ENCODE measurements around the gene TOR2A. TPM values are rescaled to one million over a fixed set of nuclear protein-coding genes. Genes with fewer than 3 reads are reported as not detected.
A peak's percentile ranks its signal among the peaks of the same experiment; 100 is the strongest.

Gene TOR2A
- total and polyA plus RNA-seq, 4 donors, result 8.8 to 30.8 (median 16.9) TPM

DNA sequence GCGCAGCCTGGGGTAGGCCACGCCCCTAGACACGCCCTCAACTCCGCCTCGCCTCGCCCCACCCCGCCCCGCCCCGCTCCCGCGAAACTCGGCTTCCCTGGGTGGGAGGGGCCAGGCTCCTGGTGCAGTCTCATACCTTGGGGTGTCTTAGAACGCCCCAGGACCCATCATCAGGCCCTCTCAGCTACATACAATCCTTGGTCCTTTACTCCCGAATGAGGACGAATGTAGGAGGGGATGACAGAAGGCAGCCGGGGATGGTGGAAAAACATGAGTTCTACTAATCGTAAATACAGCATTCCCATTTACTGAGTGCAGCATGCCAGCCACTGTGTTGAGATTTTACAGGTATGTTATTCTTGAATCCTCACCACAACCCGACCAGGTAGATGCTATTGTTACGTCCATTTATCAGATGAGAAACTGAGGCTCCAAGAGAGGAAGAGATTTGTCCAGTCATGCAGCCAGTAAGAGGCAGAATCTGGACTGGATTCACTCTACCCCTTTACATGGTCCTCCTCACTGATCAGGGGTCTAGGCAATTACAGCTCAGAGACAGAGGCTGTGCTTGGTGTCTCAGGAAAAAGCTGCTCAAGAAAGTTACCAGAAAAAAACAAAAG is 36.6 kb upstream of the TOR2A start:
- DNase-seq (no peak), ATAC-seq (ENCODE audit: insufficient read depth, low FRiP score) (no peak)
- no peaks in the 10 kb centered on the region for H3K9me3 ChIP-seq (ENCODE audit: control insufficient read depth in 4 of 4, insufficient read depth in 3 of 4, low read length in 3 of 4)
- peak overlapping the region in 1 of 2 donors; percentile 82 for H3K27ac ChIP-seq (ENCODE audit: low read depth in 1 of 2, low read length in 1 of 2)
- H3K36me3 ChIP-seq (ENCODE audit: control insufficient read depth in 4 of 4, insufficient read depth in 4 of 4, low read length in 4 of 4), result peaks cover 0 to 8% (median under 1%) of the 10 kb centered on the region in 4 donors
- H3K27me3 ChIP-seq (ENCODE audit: control insufficient read depth in 3 of 3, insufficient read depth in 3 of 3, low read length in 2 of 3), result no peaks in the 10 kb centered on the region
- TF ChIP-seq, protein P1, sequence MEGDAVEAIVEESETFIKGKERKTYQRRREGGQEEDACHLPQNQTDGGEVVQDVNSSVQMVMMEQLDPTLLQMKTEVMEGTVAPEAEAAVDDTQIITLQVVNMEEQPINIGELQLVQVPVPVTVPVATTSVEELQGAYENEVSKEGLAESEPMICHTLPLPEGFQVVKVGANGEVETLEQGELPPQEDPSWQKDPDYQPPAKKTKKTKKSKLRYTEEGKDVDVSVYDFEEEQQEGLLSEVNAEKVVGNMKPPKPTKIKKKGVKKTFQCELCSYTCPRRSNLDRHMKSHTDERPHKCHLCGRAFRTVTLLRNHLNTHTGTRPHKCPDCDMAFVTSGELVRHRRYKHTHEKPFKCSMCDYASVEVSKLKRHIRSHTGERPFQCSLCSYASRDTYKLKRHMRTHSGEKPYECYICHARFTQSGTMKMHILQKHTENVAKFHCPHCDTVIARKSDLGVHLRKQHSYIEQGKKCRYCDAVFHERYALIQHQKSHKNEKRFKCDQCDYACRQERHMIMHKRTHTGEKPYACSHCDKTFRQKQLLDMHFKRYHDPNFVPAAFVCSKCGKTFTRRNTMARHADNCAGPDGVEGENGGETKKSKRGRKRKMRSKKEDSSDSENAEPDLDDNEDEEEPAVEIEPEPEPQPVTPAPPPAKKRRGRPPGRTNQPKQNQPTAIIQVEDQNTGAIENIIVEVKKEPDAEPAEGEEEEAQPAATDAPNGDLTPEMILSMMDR (IDR thresholded peaks at IDR 0.05; ENCODE audit: control extremely low read depth, extremely low read depth), result no peak
- peak overlapping the region in 1 of 2 donors; percentile 47 for H3K9ac ChIP-seq (ENCODE audit: insufficient read depth in 1 of 2, low read length in 2 of 2)
- peaks cover 0 to 21% (median 4%) of the 10 kb centered on the region in 5 donors for H3K4me1 ChIP-seq (ENCODE audit: control insufficient read depth in 5 of 5, insufficient read depth in 5 of 5, low read length in 5 of 5)
- no peak overlapping the region for H3K4me3 ChIP-seq
- 7 to 14% methylated on average over 14 to 19 of the region's 19 CpGs for WGBS, 2 donors

DNA sequence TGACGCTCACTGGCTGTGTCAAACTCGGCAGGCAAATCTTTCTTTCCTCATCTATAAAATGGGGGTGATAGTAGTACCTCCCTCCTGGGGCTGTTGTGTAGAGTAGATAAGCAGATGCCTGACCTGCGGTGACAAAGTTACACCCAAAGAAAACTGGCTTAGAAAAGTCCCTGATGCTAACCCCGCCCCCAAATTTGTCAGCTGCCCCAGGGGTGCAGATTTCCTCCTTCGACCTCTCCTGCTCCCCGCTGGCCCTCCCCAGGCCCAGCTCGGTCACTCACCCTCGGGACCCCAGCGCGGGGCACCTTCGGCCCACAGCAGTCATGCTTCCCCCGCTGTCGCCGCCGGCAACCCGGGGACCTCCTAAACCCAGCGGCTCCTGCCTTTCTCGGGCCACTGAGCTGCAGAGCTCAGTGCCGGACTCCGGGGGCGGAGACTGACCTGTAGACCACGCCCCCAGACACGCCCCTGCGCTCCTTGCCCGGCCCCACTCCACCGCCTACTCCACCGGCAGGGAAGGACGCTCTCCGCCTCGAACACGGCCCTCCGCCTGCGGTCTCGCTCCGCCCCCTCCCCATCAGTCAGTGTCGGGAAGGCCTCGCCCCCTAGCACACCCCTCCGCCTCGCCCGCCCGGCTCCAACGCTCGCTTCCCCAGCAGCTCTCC is 35.9 kb upstream of the TOR2A start:
- H3K4me1 ChIP-seq (ENCODE audit: control insufficient read depth in 5 of 5, insufficient read depth in 5 of 5, low read length in 5 of 5), result peaks cover 0 to 21% (median 4%) of the 10 kb centered on the region in 5 donors
- 1 to 2% methylated on average over 30 to 43 of the region's 43 CpGs for WGBS, 2 donors
- peak overlapping the region; percentile 41 for H3K4me3 ChIP-seq
- DNase-seq (peak; percentile 99), ATAC-seq (ENCODE audit: insufficient read depth, low FRiP score) (peak; percentile 98)
- no peaks in the 10 kb centered on the region for H3K27me3 ChIP-seq (ENCODE audit: control insufficient read depth in 3 of 3, insufficient read depth in 3 of 3, low read length in 2 of 3)
- peak overlapping the region; percentile 9 to 82 for H3K27ac ChIP-seq (ENCODE audit: low read depth in 1 of 2, low read length in 1 of 2)
- H3K36me3 ChIP-seq (ENCODE audit: control insufficient read depth in 4 of 4, insufficient read depth in 4 of 4, low read length in 4 of 4), result peaks cover 0 to 10% (median under 1%) of the 10 kb centered on the region in 4 donors
- H3K9ac ChIP-seq (ENCODE audit: insufficient read depth in 1 of 2, low read length in 2 of 2), result no peak overlapping the region
- no peaks in the 10 kb centered on the region for H3K9me3 ChIP-seq (ENCODE audit: control insufficient read depth in 4 of 4, insufficient read depth in 3 of 4, low read length in 3 of 4)
- TF ChIP-seq, protein P1 (IDR thresholded peaks at IDR 0.05; ENCODE audit: control extremely low read depth, extremely low read depth), result no peak

DNA sequence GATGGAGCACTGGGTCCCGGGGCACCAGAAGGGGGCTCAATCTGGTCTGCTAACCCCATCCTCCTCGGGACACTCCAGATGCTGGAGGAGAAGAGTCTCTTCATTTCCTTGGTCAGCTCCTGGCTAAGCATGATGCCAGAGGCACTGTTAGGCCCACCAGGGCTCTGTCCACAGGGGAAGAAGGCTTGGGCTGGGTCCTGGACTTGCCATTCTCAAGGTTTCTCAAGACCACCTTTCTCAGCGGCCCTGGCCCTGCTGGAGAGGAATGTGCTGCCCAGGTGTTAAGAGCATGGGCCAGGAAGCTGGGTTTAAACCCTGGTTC is 35.5 kb upstream of the TOR2A start:
- no peak overlapping the region for H3K9ac ChIP-seq (ENCODE audit: insufficient read depth in 1 of 2, low read length in 2 of 2)
- DNase-seq, result no peak
- H3K27me3 ChIP-seq (ENCODE audit: control insufficient read depth in 3 of 3, insufficient read depth in 3 of 3, low read length in 2 of 3), result no peaks in the 10 kb centered on the region
- H3K9me3 ChIP-seq (ENCODE audit: control insufficient read depth in 4 of 4, insufficient read depth in 3 of 4, low read length in 3 of 4), result no peaks in the 10 kb centered on the region
- TF ChIP-seq, protein P1 (IDR thresholded peaks at IDR 0.05; ENCODE audit: control extremely low read depth, extremely low read depth), result no peak
- peaks cover 0 to 12% (median under 1%) of the 10 kb centered on the region in 4 donors for H3K36me3 ChIP-seq (ENCODE audit: control insufficient read depth in 4 of 4, insufficient read depth in 4 of 4, low read length in 4 of 4)
- ATAC-seq (ENCODE audit: insufficient read depth, low FRiP score), result no peak
- peaks cover 0 to 21% (median 4%) of the 10 kb centered on the region in 5 donors for H3K4me1 ChIP-seq (ENCODE audit: control insufficient read depth in 5 of 5, insufficient read depth in 5 of 5, low read length in 5 of 5)
- H3K27ac ChIP-seq (ENCODE audit: low read depth in 1 of 2, low read length in 1 of 2), result peak overlapping the region; percentile 9 to 82
- WGBS, 2 donors, result 26 to 33% methylated on average over 3 of the region's 3 CpGs
- peak overlapping the region; percentile 41 for H3K4me3 ChIP-seq
